K562 (cell line): Measurements from ENCODE around the gene ENSA. TPM values are rescaled to one million over a fixed set of nuclear protein-coding genes. Genes with fewer than 3 reads are reported as not detected.
A peak's percentile ranks its signal among the peaks of the same experiment; 100 is the strongest.

Experiments
- ATAC-seq: fragments of 200-7000 bp; cut with Tn5 transposase; 3 replicates; pipeline ENCODE4 v1.9.1; 2020; ENCODE audit warnings: moderate library complexity
- BruUV-seq: library from RNA; stranded (reverse); fragments of 400-500 nt; replicated peaks from 2 replicates; lab custom pipeline; 2021; lab: Mats Ljungman, UMichigan
- CTCF ChIA-PET: fragments of 300-600 bp; formaldehyde crosslinking; extraction: SDS; loops from one replicate; lab custom pipeline; 2021; ENCODE audit warnings: low intra/inter-chr PET ratio; lab: Yijun Ruan, JAX
- POLR2A ChIA-PET: fragments of 300-600, 350-650 bp; sonication (Branson Sonifier 250); formaldehyde crosslinking; extraction: SDS; loops from one replicate; lab custom pipeline; 2021; ENCODE audit warnings: antibody characterized with exemption, inconsistent platforms; lab: Yijun Ruan, JAX
- DNase-seq, 4 experiments: peaks; one replicate each; pipeline versions ENCODE4 v3.0.0 to v3.0.0-alpha.2; 2011 to 2018; ENCODE audit warnings: low spot score in 3 of 4, mixed read lengths in 3 of 4; ENCODE audit errors: extremely low read depth in 1 of 4
- FAIRE-seq: peaks from 2 replicates; lab custom pipeline; 2011; peaks lifted over from hg19 to GRCh38; lab: Jason Lieb, UNC
- H2AFZ ChIP-seq: 2 replicates; pipeline ENCODE4 v1.6.0; 2011; ENCODE audit warnings: low read depth, low read length, control low read depth, inconsistent platforms
- H3K27ac ChIP-seq: fragments of 200-600 bp; 3 replicates; pipeline ENCODE4 v1.8.0; 2011; ENCODE audit warnings: low read depth, mild to moderate bottlenecking, control low read depth, inconsistent platforms, low read length, moderate library complexity, mixed read lengths; ENCODE audit errors: extremely low read depth
- H3K27me3 ChIP-seq, 2 experiments: fragments of 300-600 bp in 1 of 2; 2 replicates in 1 of 2; 3 replicates in 1 of 2; pipeline versions ENCODE4 v1.6.0 to v1.8.0; 2011; ENCODE audit warnings: inconsistent platforms in 2 of 2, low read length in 2 of 2, mild to moderate bottlenecking in 1 of 2, mixed read lengths in 1 of 2, moderate library complexity in 1 of 2; ENCODE audit not compliant: control insufficient read depth in 2 of 2, insufficient read depth in 2 of 2
- H3K36me3 ChIP-seq: fragments of 300-600 bp; 3 replicates; pipeline ENCODE4 v1.8.0; 2011; ENCODE audit warnings: mild to moderate bottlenecking, low read length, inconsistent platforms; ENCODE audit not compliant: control insufficient read depth, insufficient read depth
- H3K4me1 ChIP-seq, 2 experiments: fragments of 200-600 bp in 1 of 2; replicated peaks in 1 of 2; 2 replicates in 1 of 2; 3 replicates in 1 of 2; pipeline versions ENCODE4 v1.5.1 to v1.8.0; 2011; ENCODE audit warnings: inconsistent platforms in 2 of 2, low read length in 2 of 2, mild to moderate bottlenecking in 1 of 2, mixed read lengths in 1 of 2, moderate library complexity in 1 of 2; ENCODE audit not compliant: control insufficient read depth in 2 of 2, insufficient read depth in 2 of 2
- H3K4me2 ChIP-seq: 2 replicates; pipeline ENCODE4 v1.6.1; 2011; ENCODE audit warnings: low read length, control low read depth, inconsistent platforms, mixed read lengths; ENCODE audit not compliant: insufficient read depth
- H3K4me3 ChIP-seq: fragments of 200-600 bp; sonication (generic), shearing (Covaris generic); 2 replicates; pipeline ENCODE4 v1.5.1; 2016; ENCODE audit warnings: control low read depth, inconsistent platforms
- H3K79me2 ChIP-seq: fragments of 200-600 bp; 3 replicates; pipeline ENCODE4 v1.8.0; 2011; ENCODE audit warnings: low read length, inconsistent platforms; ENCODE audit not compliant: control insufficient read depth, insufficient read depth
- H3K9ac ChIP-seq, 2 experiments: 2 replicates each; pipeline versions ENCODE4 v1.6.0 to v1.6.1; 2011; ENCODE audit warnings: low read depth in 2 of 2, low read length in 2 of 2, control low read depth in 1 of 2, inconsistent platforms in 1 of 2, mild to moderate bottlenecking in 1 of 2, mixed read lengths in 1 of 2; ENCODE audit not compliant: insufficient read depth in 1 of 2
- H3K9me1 ChIP-seq: one replicate; pipeline ENCODE4 v1.6.0; 2011; ENCODE audit warnings: inconsistent platforms, mild to moderate bottlenecking, low read length, moderate library complexity; ENCODE audit not compliant: control insufficient read depth, insufficient read depth
- H3K9me3 ChIP-seq: replicated peaks from 2 replicates; pipeline ENCODE4 v1.5.1; 2011; ENCODE audit warnings: low read depth, low read length, inconsistent platforms; ENCODE audit not compliant: control insufficient read depth, insufficient read depth
- H4K20me1 ChIP-seq: replicated peaks from 2 replicates; pipeline ENCODE4 v1.6.1; 2011; ENCODE audit warnings: low read length, inconsistent platforms, mixed read lengths; ENCODE audit not compliant: control insufficient read depth, insufficient read depth
- BRD9 ChIP-seq: fragments of 450-650 bp; IDR thresholded peaks from 2 replicates; pipeline ENCODE4 v1.6.1; 2018; ENCODE audit warnings: low read depth; ENCODE audit not compliant: partially characterized antibody
- CHD4 ChIP-seq: fragments of 200-600 bp; sonication (generic); IDR thresholded peaks from 3 replicates; pipeline ENCODE4 v1.6.1; 2012; ENCODE audit warnings: low read depth, mild to moderate bottlenecking, mixed read lengths, low read length, inconsistent platforms; ENCODE audit not compliant: insufficient read depth, insufficient replicate concordance, poor library complexity, severe bottlenecking
- RBM25 ChIP-seq: fragments of 200-400 bp; formaldehyde crosslinking; IDR thresholded peaks from 2 replicates; pipeline ENCODE4 v1.6.1; 2018; ENCODE audit warnings: low read length, low read depth, moderate library complexity; ENCODE audit not compliant: severe bottlenecking
- SP1 ChIP-seq: sonication (generic); formaldehyde crosslinking; IDR thresholded peaks from 2 replicates; pipeline ENCODE4 v1.8.1; 2022; ENCODE audit warnings: mild to moderate bottlenecking, missing genetic modification reagents
- ZFX ChIP-seq: sonication (generic); formaldehyde crosslinking; IDR thresholded peaks from 2 replicates; pipeline ENCODE4 v1.8.0; 2022; ENCODE audit warnings: mild to moderate bottlenecking, missing genetic modification reagents, moderate library complexity
- ZNF121 ChIP-seq: sonication (generic); formaldehyde crosslinking; conservative IDR thresholded peaks from 2 replicates; pipeline ENCODE4 v1.8.0; 2022; ENCODE audit warnings: missing genetic modification reagents
- ZNF583 ChIP-seq: fragments of 250-450 bp; sonication (Bioruptor Pico); IDR thresholded peaks from 2 replicates; pipeline ENCODE4 v1.4.0; 2020
- WGBS: fragments of 100-300 bp; shearing (Covaris generic); methylation state at CpG from one replicate; pipeline ENCODE4 v1.1.6; 2016; ENCODE audit warnings: low coverage, mixed read lengths; ENCODE audit not compliant: insufficient coverage; ENCODE audit errors: missing lambda C conversion rate; 5-methylcytosine and 5-hydroxymethylcytosine counted together
- in situ Hi-C: fragments of 300-500 bp; cut with MboI; formaldehyde crosslinking; loops from 4 replicates; pipeline ENCODE4 v1.15.0; 2018; ENCODE audit warnings: inconsistent platforms, mixed read lengths
- intact Hi-C: fragments of 100-400 bp; cut with micrococcal nuclease; formaldehyde crosslinking; loops from 2 replicates; pipeline ENCODE4 v1.14.2; 2022
- polyA plus RNA-seq, 8 experiments: library from polyadenylated mRNA; depleted of rRNA in 4 of 8; stranded (reverse) in 5 of 8; unstranded in 3 of 8; fragments of >200 nt; fragmentation: Nextera tagmentation in 2 of 8; fragmentation: Illumina TruSeq in 1 of 8; extraction: Ambion mirVana in 2 of 8; extraction: Trizol in 1 of 8; gene quantifications; 2 replicates each; pipeline versions ENCODE4 v1.2.1 to v1.2.3, GENCODE V29; 2011 to 2014; ENCODE audit warnings: inconsistent platforms in 1 of 8, missing spikeins in 1 of 8
- total RNA-seq, 7 experiments: library from RNA; depleted of rRNA in 6 of 7; stranded (reverse); fragments of >200 nt in 6 of 7; fragmentation: Illumina TruSeq in 2 of 7; extraction: Trizol in 2 of 7; gene quantifications; 2 replicates each; pipeline versions ENCODE4 v1.2.1 to v1.2.3, GENCODE V29; 2011 to 2021; ENCODE audit warnings: low replicate concordance in 1 of 7
- TF ChIP-seq, protein P1 (sequence below): sonication (generic); formaldehyde crosslinking; IDR thresholded peaks from 2 replicates; pipeline ENCODE4 v1.8.1; 2023; ENCODE audit warnings: mild to moderate bottlenecking, missing genetic modification reagents, moderate library complexity
- TF ChIP-seq, protein P2 (sequence below): fragments of 450-650 bp; IDR thresholded peaks from 2 replicates; pipeline ENCODE4 v1.6.1; 2017; ENCODE audit warnings: antibody characterized with exemption

Gene ENSA
- total and polyA plus RNA-seq, 9 of the 15 experiments (the other 6 are each of a cell fraction or from before 2014, with no cell fraction given) = 68.1 to 605 (median 188) TPM

DNA sequence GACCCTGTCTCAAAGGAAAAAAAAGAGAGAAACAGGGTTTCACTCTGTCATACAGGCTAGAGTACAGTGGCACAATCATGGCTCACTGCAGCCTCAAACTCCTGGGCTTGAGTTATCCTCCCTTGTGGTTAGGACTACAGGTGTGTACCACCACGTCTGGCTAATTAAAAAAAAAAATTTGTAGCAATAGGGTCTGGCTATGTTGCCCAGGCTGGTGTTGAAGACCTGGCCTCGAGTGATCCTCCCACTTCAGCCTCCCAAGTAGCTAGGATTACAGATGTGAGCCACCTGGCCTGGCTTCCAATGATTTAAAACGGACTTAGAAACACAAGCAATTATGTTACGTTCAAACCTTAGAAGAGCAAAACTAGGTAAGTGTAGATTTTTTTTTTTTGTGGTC, 45.5 kb upstream of the ENSA start:
- BruUV-seq = no TSS peak
- WGBS = 74% methylated on average over 4 of the region's 4 CpGs
- no peaks in the 10 kb centered on the region for H3K9me3 ChIP-seq
- H3K4me1 ChIP-seq = no peaks in the 10 kb centered on the region
- TF ChIP-seq BRD9 (no peak), CHD4 (no peak), ZFX (CRISPR knock-in tag) (no peak), SP1 (no peak), ZNF583 (CRISPR knock-in tag) (no peak), ZNF121 (CRISPR knock-in tag) (peak; percentile 88), RBM25 (peak; percentile 51)
- TF ChIP-seq, protein P1, sequence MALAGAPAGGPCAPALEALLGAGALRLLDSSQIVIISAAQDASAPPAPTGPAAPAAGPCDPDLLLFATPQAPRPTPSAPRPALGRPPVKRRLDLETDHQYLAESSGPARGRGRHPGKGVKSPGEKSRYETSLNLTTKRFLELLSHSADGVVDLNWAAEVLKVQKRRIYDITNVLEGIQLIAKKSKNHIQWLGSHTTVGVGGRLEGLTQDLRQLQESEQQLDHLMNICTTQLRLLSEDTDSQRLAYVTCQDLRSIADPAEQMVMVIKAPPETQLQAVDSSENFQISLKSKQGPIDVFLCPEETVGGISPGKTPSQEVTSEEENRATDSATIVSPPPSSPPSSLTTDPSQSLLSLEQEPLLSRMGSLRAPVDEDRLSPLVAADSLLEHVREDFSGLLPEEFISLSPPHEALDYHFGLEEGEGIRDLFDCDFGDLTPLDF = no peak
- TF ChIP-seq, protein P2, sequence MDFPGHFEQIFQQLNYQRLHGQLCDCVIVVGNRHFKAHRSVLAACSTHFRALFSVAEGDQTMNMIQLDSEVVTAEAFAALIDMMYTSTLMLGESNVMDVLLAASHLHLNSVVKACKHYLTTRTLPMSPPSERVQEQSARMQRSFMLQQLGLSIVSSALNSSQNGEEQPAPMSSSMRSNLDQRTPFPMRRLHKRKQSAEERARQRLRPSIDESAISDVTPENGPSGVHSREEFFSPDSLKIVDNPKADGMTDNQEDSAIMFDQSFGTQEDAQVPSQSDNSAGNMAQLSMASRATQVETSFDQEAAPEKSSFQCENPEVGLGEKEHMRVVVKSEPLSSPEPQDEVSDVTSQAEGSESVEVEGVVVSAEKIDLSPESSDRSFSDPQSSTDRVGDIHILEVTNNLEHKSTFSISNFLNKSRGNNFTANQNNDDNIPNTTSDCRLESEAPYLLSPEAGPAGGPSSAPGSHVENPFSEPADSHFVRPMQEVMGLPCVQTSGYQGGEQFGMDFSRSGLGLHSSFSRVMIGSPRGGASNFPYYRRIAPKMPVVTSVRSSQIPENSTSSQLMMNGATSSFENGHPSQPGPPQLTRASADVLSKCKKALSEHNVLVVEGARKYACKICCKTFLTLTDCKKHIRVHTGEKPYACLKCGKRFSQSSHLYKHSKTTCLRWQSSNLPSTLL = no peak
- peaks cover 9% of the 10 kb centered on the region; the same call in 1 of the 3 replicates for H3K36me3 ChIP-seq
- ATAC-seq (no peak), DNase-seq (no peak), FAIRE-seq (no peak)
- no peaks in the 10 kb centered on the region for H3K27me3 ChIP-seq
- H3K4me3 ChIP-seq = no peak overlapping the region
- no peak overlapping the region for H3K27ac ChIP-seq
- peaks cover 5% of the 10 kb centered on the region; the same call in 1 of the 3 replicates for H3K79me2 ChIP-seq
- CTCF ChIA-PET = no interaction called here
- POLR2A ChIA-PET = interaction anchor here (1.0 kb wide), 1 partner anchor 25 kb away, joined by 3 read pairs; no protein-coding TSS in a partner anchor
- no peak overlapping the region for H2AFZ ChIP-seq
- intact Hi-C loops = no loop called here
- no peaks in the 10 kb centered on the region for H3K9me1 ChIP-seq
- in situ Hi-C loops = no loop called here
- H3K4me2 ChIP-seq = no peak overlapping the region
- no peak overlapping the region for H3K9ac ChIP-seq
- no peaks in the 10 kb centered on the region for H4K20me1 ChIP-seq
